ENCODE measurements around the gene PTGFR. TPM values are rescaled to one million over a fixed set of nuclear protein-coding genes. Genes with fewer than 3 reads are reported as not detected.

PTGFR gene
- total and polyA plus RNA-seq, 10 of the 15 experiments (the other 5 are each of a cell fraction or from before 2014, with no cell fraction given) = not detected

DNA sequence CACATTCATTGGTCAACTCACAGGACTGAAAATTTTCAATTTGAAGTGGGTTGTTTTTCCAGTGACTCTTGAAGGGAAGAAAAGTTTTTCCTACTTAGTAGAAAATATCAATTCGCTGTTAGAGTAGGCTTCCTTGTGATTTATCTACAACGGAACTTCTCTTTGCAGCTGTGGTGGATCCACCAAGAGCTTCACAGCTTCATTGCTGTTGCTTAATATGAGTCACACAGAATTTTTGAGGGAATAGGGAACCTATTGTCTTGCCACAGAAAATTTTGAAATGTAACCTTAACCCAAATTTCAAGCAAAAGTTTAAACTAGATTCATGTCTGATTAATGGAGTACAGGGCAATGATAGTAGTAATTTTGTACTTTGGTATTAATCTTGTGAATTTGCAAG lies 71.1 kb downstream of the PTGFR start (continued):
- TF ChIP-seq, protein P1, sequence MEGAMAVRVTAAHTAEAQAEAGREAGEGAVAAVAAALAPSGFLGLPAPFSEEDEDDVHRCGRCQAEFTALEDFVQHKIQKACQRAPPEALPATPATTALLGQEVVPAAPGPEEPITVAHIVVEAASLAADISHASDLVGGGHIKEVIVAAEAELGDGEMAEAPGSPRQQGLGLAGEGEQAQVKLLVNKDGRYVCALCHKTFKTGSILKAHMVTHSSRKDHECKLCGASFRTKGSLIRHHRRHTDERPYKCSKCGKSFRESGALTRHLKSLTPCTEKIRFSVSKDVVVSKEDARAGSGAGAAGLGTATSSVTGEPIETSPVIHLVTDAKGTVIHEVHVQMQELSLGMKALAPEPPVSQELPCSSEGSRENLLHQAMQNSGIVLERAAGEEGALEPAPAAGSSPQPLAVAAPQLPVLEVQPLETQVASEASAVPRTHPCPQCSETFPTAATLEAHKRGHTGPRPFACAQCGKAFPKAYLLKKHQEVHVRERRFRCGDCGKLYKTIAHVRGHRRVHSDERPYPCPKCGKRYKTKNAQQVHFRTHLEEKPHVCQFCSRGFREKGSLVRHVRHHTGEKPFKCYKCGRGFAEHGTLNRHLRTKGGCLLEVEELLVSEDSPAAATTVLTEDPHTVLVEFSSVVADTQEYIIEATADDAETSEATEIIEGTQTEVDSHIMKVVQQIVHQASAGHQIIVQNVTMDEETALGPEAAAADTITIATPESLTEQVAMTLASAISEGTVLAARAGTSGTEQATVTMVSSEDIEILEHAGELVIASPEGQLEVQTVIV (IDR thresholded peaks at IDR 0.05; ENCODE audit: borderline replicate concordance, partially characterized antibody) = no peak
- TF ChIP-seq STAT3 (IDR thresholded peaks at IDR 0.05; ENCODE audit: low read depth, low read length) (no peak), TAF1 (IDR thresholded peaks at IDR 0.05; ENCODE audit: borderline replicate concordance, low read depth, low read length) (no peak), NFYA (IDR thresholded peaks at IDR 0.05; ENCODE audit: borderline replicate concordance, low read depth, low read length) (no peak), PML (IDR thresholded peaks at IDR 0.05; ENCODE audit: low read length) (no peak), ELK1 (IDR thresholded peaks at IDR 0.05; ENCODE audit: low read depth, low read length) (no peak)

GRCh38 chr1:78565393-78565792 lies 74.6 kb downstream of the PTGFR start:
- Histone ChIP-seq H3K4me1 (ENCODE audit: control insufficient read depth, insufficient read depth, low read length) (no peaks in the 10 kb centered on the region), H3K27ac (ENCODE audit: control insufficient read depth, insufficient read depth) (no peak overlapping the region), H3K79me2 (ENCODE audit: control insufficient read depth, insufficient read depth, low read length) (no peaks in the 10 kb centered on the region), H3K36me3 (ENCODE audit: control insufficient read depth in 2 of 2, insufficient read depth in 2 of 2, low read length in 1 of 2) (no peaks in the 10 kb centered on the region), H4K20me1 (ENCODE audit: control insufficient read depth, insufficient read depth) (no peaks in the 10 kb centered on the region), H3K4me3 (no peak overlapping the region), H3K9me3 (replicated peaks; ENCODE audit: control insufficient read depth, insufficient read depth, low read length) (no peaks in the 10 kb centered on the region), H2AFZ (ENCODE audit: control insufficient read depth, low read depth, low read length) (no peak overlapping the region), H3K4me2 (ENCODE audit: control insufficient read depth, insufficient read depth) (no peak overlapping the region), H3K27me3 (replicated peaks in 1 of 2; ENCODE audit: control insufficient read depth in 2 of 2, insufficient read depth in 2 of 2, low read length in 1 of 2) (no peaks in the 10 kb centered on the region), H3K9ac (ENCODE audit: control insufficient read depth, insufficient read depth, low read length) (no peak overlapping the region)
- ATAC-seq = no peak
- no peak for DNase-seq (ENCODE audit: low read depth, low spot score)
- intact Hi-C loops (cut with micrococcal nuclease; ENCODE audit: unreplicated experiment) = no loop called here
- 33% methylated on average over 2 of the region's 2 CpGs for WGBS (ENCODE audit: insufficient coverage, insufficient replicate concordance, low lambda C conversion rate, missing lambda C conversion rate)
- no TSS peak for BruUV-seq (replicated peaks)
- CTCF ChIA-PET = no interaction called here
- in situ Hi-C loops (cut with MboI) = no loop called here
- no peak for FAIRE-seq
- SMC1A ChIA-PET (ENCODE audit: uncharacterized antibody, unreplicated experiment) = no interaction called here
- TF ChIP-seq BCL11A (IDR thresholded peaks at IDR 0.05; ENCODE audit: low read depth, low read length) (no peak), NR2C2 (IDR thresholded peaks at IDR 0.05; ENCODE audit: borderline replicate concordance, control insufficient read depth, insufficient read length, low read depth) (no peak), KAT2A (conservative IDR thresholded peaks at IDR 0.05; ENCODE audit: control insufficient read depth, low read depth, low read length) (no peak), HDGF (IDR thresholded peaks at IDR 0.05) (no peak), JUND (IDR thresholded peaks at IDR 0.05; ENCODE audit: low read depth, low read length) (no peak), USF2 (IDR thresholded peaks at IDR 0.05; ENCODE audit: borderline replicate concordance, low read depth, low read length) (no peak), PAX8 (IDR thresholded peaks at IDR 0.05) (no peak), TCF3 (IDR thresholded peaks at IDR 0.05; ENCODE audit: borderline replicate concordance, insufficient read depth, low read depth, low read length) (no peak)
- POLR2A ChIA-PET = no interaction called here
- RAD21 ChIA-PET (ENCODE audit: unreplicated experiment) = no interaction called here
